Activated naive CD8-positive, alpha-beta T cell treated with anti-CD3 and anti-CD28 coated beads, Interleukin-2, amount 10 ng/mL, durations not matched to agents 7 days and 5 days (primary cell): Measurements from ENCODE around the gene BBX. TPM values are rescaled to one million over a fixed set of nuclear protein-coding genes. Genes with fewer than 3 reads are reported as not detected.
"Not testable (repeated sequence)": the region's sequence is repeated elsewhere in the genome, so short reads cannot be mapped to it uniquely, and the experiment has no call there.

Source experiments
- ATAC-seq: fragments of 150-1000 bp; cut with Tn5 transposase; one replicate; pipeline ENCODE4 v1.10.0; 2021; ENCODE audit warnings: low read depth, moderate library complexity
- POLR2A ChIA-PET: fragments of 350-600 bp; sonication (Branson Sonifier 250); formaldehyde crosslinking; loops from one replicate; lab custom pipeline; 2021; ENCODE audit warnings: antibody characterized with exemption; lab: Charles Lee
- DNase-seq: peaks from one replicate; pipeline ENCODE4 v3.0.0; 2021
- H3K27ac Mint-ChIP-seq: one replicate; pipeline ENCODE4 v1.8.0; 2022; ENCODE audit warnings: mild to moderate bottlenecking, mixed read lengths
- H3K27me3 Mint-ChIP-seq: one replicate; pipeline ENCODE4 v1.8.0; 2022; ENCODE audit warnings: mild to moderate bottlenecking, moderate library complexity, mixed read lengths
- H3K36me3 Mint-ChIP-seq: one replicate; pipeline ENCODE4 v1.8.0; 2021; ENCODE audit warnings: mild to moderate bottlenecking, mixed read lengths
- H3K4me1 Mint-ChIP-seq: one replicate; pipeline ENCODE4 v1.8.0; 2021; ENCODE audit warnings: mixed read lengths
- H3K4me3 Mint-ChIP-seq: one replicate; pipeline ENCODE4 v1.8.0; 2022; ENCODE audit warnings: mild to moderate bottlenecking, moderate library complexity, mixed read lengths
- H3K9me3 Mint-ChIP-seq: one replicate; pipeline ENCODE4 v1.8.0; 2021; ENCODE audit warnings: mixed read lengths
- total RNA-seq, 2 experiments: library from RNA; stranded (reverse); gene quantifications; one replicate each; pipeline ENCODE4 v1.2.3, GENCODE V29; 2021

BBX gene
- total RNA-seq, 2 experiments from 2014 or later, result 53.5 to 55.8 TPM

DNA sequence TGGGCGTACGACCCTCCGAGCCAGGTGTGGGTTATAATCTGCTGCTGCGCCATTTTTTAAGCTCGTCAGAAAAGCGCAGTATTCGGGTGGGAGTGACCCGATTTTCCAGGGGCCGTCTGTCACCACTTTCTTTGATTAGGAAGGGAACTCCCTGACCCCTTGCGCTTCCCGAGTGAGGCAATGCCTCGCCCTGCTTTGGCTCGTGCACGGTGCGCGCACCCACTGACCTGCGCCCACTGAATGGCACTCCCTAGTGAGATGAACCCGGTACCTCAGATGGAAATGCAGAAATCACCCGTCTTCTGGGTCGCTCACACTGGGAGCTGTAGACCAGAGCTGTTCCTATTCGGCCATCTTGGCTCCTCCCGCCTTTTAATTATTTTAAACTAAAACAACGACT lies 175.1 kb downstream of the BBX start:
- DNase-seq, H3K27ac Mint-ChIP-seq, ATAC-seq, H3K36me3 Mint-ChIP-seq, H3K27me3 Mint-ChIP-seq, H3K9me3 Mint-ChIP-seq, H3K4me1 Mint-ChIP-seq, POLR2A ChIA-PET: not testable (repeated sequence)
- H3K4me3 Mint-ChIP-seq, result peak overlapping the region; percentile 64

DNA sequence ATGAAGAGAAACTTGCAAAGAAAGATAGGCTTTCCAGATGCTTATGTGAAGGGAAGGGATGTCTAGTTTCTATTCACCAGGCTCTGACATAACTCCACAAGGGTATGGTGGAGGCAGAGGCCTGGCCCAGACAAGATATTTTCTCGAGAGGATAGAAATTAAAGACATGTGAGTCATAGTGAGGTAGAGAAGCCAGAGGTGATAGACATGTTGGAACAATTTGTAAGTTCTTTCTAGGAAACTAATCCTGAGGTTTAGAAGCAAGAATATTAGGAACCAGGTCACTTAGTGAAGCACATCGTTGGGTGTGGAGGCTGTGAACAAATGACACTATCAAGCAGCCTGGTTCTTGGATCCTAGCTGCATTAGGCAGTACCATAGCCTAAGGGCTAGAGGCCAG lies 176.9 kb downstream of the BBX start:
- no peak for ATAC-seq
- Mint-ChIP-seq H3K36me3 (peaks cover 5% of the 10 kb centered on the region), H3K4me3 (no peak overlapping the region), H3K4me1 (peaks cover 5% of the 10 kb centered on the region), H3K27ac (no peak overlapping the region), H3K27me3 (no peaks in the 10 kb centered on the region), H3K9me3 (peaks cover 1% of the 10 kb centered on the region)
- no peak for DNase-seq
- POLR2A ChIA-PET, result interaction anchor here (0.8 kb wide), 1 partner anchor 11 kb away, joined by 3 read pairs; no protein-coding TSS in a partner anchor

DNA sequence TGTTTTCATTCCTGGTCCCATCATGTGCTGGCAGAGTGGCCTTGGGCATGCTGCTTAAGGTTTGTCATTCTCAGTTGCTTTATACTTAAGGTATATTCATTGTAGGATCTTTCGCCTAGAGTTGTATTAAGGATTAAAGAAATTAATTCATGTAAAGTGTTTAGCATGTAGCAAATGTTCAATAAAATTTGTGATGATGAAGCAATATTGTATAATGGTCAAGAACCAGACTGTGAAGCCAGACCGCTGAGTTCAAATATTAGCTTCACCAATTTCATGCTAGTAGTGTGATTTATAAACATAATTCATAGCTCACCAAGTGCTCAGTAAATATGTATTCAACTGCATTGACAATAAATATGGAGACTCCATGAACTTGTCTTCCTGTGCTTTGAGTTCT lies 178.5 kb downstream of the BBX start:
- Mint-ChIP-seq H3K36me3 (peaks cover 5% of the 10 kb centered on the region), H3K4me3 (no peak overlapping the region), H3K9me3 (no peaks in the 10 kb centered on the region), H3K27me3 (no peaks in the 10 kb centered on the region), H3K27ac (no peak overlapping the region), H3K4me1 (peaks cover 6% of the 10 kb centered on the region)
- DNase-seq (no peak), ATAC-seq (no peak)
- POLR2A ChIA-PET, result no interaction called here

DNA sequence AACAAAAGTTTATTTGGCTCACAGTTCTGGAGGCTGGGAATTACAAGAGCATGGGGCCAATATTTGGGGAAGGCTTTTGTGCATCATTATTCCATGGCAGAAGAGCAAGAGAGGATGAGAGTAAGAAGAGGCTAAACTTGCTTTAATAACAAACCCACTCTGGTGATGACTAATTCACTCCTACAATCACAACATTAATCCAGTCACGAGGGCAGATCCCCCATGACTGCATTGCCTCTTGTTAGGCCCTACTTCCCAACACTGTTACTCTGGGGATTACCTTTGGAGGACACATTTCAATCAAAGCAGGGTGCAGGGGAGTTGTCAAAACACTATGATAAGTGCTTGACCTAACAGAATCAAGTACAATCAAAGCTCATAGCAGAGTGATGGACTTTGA lies 181.7 kb downstream of the BBX start:
- peaks cover 5% of the 10 kb centered on the region for H3K36me3 Mint-ChIP-seq
- no peak overlapping the region for H3K27ac Mint-ChIP-seq
- DNase-seq, result no peak
- H3K9me3 Mint-ChIP-seq, result no peaks in the 10 kb centered on the region
- no peak overlapping the region for H3K4me3 Mint-ChIP-seq
- POLR2A ChIA-PET, result no interaction called here
- H3K4me1 Mint-ChIP-seq, result peaks cover 3% of the 10 kb centered on the region
- H3K27me3 Mint-ChIP-seq, result no peaks in the 10 kb centered on the region
- no peak for ATAC-seq

DNA sequence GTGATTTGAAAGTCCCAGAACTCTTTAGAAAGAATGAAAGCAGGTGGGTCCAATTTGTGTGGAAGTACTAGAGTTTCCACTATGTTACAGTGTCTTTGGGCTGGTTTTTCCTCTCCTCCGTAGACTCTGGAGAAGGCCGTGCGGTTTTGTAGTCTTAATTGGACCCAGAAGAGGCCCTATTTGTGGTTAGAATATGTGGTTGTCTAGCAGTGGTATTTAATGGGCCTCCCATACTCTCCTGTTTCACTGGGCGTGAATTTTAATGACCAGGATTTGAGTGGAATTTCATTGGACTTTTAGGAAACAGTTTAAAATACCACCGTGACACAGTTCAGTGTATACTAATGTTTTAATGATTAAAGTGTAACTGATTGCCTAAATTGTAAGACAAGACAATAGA lies 182.3 kb downstream of the BBX start:
- no peak for ATAC-seq
- POLR2A ChIA-PET, result no interaction called here

DNA sequence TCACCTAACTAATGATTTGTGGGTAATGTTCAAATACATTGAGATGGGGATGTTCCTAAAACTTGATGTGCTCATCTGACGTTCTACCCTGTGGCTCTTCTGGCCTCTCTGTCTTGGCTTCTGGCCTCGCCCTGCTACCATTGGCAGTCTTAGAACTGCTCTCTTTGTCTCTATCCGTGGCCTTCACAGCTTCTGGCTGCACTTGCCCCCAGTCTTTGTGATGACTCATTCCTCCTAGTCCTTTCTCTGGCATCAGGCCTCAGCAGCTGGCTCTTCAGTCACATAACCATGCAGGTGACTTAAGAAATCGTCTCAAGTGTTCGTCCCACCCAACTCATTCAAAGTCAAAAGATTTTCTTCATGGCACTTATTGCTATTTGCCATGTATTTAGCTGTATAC lies 188.1 kb downstream of the BBX start:
- Mint-ChIP-seq H3K4me1 (no peaks in the 10 kb centered on the region), H3K9me3 (no peaks in the 10 kb centered on the region), H3K27me3 (no peaks in the 10 kb centered on the region), H3K4me3 (no peak overlapping the region), H3K27ac (no peak overlapping the region), H3K36me3 (peaks cover 19% of the 10 kb centered on the region)
- ATAC-seq (no peak), DNase-seq (no peak)
- POLR2A ChIA-PET, result no interaction called here

More for the DNA sequence above, 182.3 kb downstream of the BBX start:
- no peaks in the 10 kb centered on the region for H3K9me3 Mint-ChIP-seq
- H3K4me3 Mint-ChIP-seq, result no peak overlapping the region
- no peak for DNase-seq
- peaks cover 4% of the 10 kb centered on the region for H3K36me3 Mint-ChIP-seq
- no peaks in the 10 kb centered on the region for H3K27me3 Mint-ChIP-seq
- H3K4me1 Mint-ChIP-seq, result peaks cover 2% of the 10 kb centered on the region
- H3K27ac Mint-ChIP-seq, result no peak overlapping the region

DNA sequence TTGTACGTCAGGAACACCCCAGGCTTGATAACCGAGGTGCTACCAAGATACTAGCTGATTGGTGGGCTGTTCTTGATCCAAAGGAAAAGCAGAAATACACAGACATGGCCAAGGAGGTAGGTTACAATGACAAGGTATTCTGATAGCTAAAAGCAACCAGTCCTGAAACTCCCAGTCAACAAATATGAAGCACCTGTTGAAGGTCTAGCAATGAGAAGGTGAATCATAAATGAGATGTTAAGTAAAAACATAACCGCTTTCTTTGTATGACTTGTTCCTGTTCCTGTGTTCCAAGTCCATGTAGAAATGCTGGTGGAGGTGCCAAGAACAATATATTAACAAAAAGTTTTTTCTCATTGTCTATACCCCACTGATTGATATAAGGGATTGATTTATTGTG lies 194.0 kb downstream of the BBX start:
- Mint-ChIP-seq H3K4me3 (no peak overlapping the region), H3K36me3 (peaks cover 18% of the 10 kb centered on the region), H3K9me3 (no peaks in the 10 kb centered on the region), H3K27me3 (no peaks in the 10 kb centered on the region), H3K4me1 (no peaks in the 10 kb centered on the region), H3K27ac (no peak overlapping the region)
- POLR2A ChIA-PET, result no interaction called here
- DNase-seq (no peak), ATAC-seq (no peak)

- no peaks in the 10 kb centered on the region for H3K27me3 Mint-ChIP-seq
- ATAC-seq (no peak), DNase-seq (no peak)
- H3K27ac Mint-ChIP-seq, result no peak overlapping the region
- POLR2A ChIA-PET, result no interaction called here
- no peak overlapping the region for H3K4me3 Mint-ChIP-seq
- H3K9me3 Mint-ChIP-seq, result no peaks in the 10 kb centered on the region
- H3K4me1 Mint-ChIP-seq, result no peaks in the 10 kb centered on the region
- H3K36me3 Mint-ChIP-seq, result peaks cover 12% of the 10 kb centered on the region
These were observed 195.8 kb downstream of the BBX start for GRCh38 chr3:107718547-107718946.

- no peaks in the 10 kb centered on the region for H3K27me3 Mint-ChIP-seq
- H3K36me3 Mint-ChIP-seq, result peaks cover 31% of the 10 kb centered on the region
- H3K9me3 Mint-ChIP-seq, result no peaks in the 10 kb centered on the region
- H3K4me1 Mint-ChIP-seq, result no peaks in the 10 kb centered on the region
- no peak overlapping the region for H3K4me3 Mint-ChIP-seq
- POLR2A ChIA-PET, result interaction anchor here (0.7 kb wide), 1 partner anchor 10 kb away, joined by 3 read pairs; no protein-coding TSS in a partner anchor
- ATAC-seq (no peak), DNase-seq (no peak)
- no peak overlapping the region for H3K27ac Mint-ChIP-seq
These were observed 204.3 kb downstream of the BBX start for GRCh38 chr3:107727102-107727501.

GRCh38 chr3:107729686-107730085 lies 206.9 kb downstream of the BBX start:
- DNase-seq, result no peak
- Mint-ChIP-seq H3K27me3 (no peaks in the 10 kb centered on the region), H3K9me3 (no peaks in the 10 kb centered on the region), H3K4me3 (no peak overlapping the region), H3K4me1 (no peaks in the 10 kb centered on the region), H3K36me3 (peaks cover 25% of the 10 kb centered on the region), H3K27ac (no peak overlapping the region)
- POLR2A ChIA-PET, result interaction anchor here (0.7 kb wide), 1 partner anchor 66 kb away, joined by 3 read pairs; no protein-coding TSS in a partner anchor
- ATAC-seq, result no peak

GRCh38 chr3:107734317-107734716 lies 211.6 kb downstream of the BBX start:
- Mint-ChIP-seq H3K27me3 (no peaks in the 10 kb centered on the region), H3K4me3 (no peak overlapping the region), H3K36me3 (peaks cover 11% of the 10 kb centered on the region), H3K9me3 (no peaks in the 10 kb centered on the region), H3K4me1 (no peaks in the 10 kb centered on the region), H3K27ac (no peak overlapping the region)
- DNase-seq (no peak), ATAC-seq (no peak)
- POLR2A ChIA-PET, result no interaction called here

DNA sequence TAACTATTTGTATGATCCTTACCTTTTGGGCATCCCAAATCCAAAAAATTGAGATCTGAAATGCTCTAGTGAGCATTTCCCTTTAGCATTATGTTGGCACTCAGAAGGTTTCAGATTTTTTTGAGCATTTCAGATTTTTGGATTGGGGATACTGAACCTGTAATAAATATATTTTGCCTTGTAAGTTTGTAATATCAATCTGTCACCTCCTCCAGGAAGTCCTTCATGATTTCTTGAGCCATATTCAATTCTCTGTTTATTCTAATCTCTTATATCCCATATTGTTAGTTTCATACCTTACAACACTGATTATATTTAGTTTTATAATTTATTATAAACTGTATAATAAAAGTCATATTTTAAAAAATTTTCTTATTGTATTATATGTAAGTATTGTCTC lies 215.2 kb downstream of the BBX start:
- DNase-seq (no peak), ATAC-seq (no peak)
- H3K27me3 Mint-ChIP-seq, result no peaks in the 10 kb centered on the region
- H3K27ac Mint-ChIP-seq, result no peak overlapping the region
- H3K4me1 Mint-ChIP-seq, result no peaks in the 10 kb centered on the region
- H3K36me3 Mint-ChIP-seq, result peaks cover 2% of the 10 kb centered on the region
- H3K9me3 Mint-ChIP-seq, result no peaks in the 10 kb centered on the region
- POLR2A ChIA-PET, result interaction anchor here (0.7 kb wide), 1 partner anchor 11 kb away, joined by 3 read pairs; no protein-coding TSS in a partner anchor
- no peak overlapping the region for H3K4me3 Mint-ChIP-seq

DNA sequence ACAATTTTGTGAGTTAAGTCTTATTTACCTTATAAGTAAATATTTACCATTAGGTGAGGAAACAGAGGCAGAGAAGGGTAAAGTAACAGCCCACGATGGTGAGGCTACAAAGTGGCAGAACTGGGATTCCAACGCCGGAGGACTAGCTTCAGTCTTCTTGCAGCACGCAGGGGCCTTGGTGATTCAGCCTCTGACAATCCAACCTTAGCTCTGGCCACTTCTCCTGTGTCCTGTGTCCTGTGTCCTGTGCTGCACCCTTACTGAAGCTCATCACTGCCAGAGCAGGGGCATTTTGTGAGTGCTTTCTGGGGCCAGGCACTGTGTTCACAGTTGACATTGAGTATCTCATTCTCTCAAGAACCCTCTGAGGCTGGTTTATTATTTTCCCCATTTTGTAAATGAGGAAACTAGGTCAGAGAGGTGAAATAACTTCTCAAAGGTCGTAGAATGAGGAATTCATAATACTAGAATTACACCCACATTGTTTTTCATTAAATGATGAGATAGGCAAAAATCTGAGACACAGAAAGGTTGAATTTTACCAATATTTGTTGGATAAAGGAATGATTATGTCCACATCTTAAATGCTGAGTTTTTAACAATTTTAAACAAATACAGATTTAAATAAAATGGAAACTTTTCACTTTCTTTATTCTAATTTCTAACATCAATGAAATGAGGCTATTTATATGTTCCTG lies 215.9 kb downstream of the BBX start:
- no peak overlapping the region for H3K4me3 Mint-ChIP-seq

GRCh38 chr3:107739227-107739626 lies 216.5 kb downstream of the BBX start:
- DNase-seq (no peak), ATAC-seq (no peak)
- no peak overlapping the region for H3K27ac Mint-ChIP-seq
- no peaks in the 10 kb centered on the region for H3K4me1 Mint-ChIP-seq
- no peaks in the 10 kb centered on the region for H3K36me3 Mint-ChIP-seq
- H3K27me3 Mint-ChIP-seq, result no peaks in the 10 kb centered on the region
- POLR2A ChIA-PET, result no interaction called here
- no peaks in the 10 kb centered on the region for H3K9me3 Mint-ChIP-seq
- H3K4me3 Mint-ChIP-seq, result no peak overlapping the region

More for the DNA sequence above, 215.9 kb downstream of the BBX start:
- POLR2A ChIA-PET, result no interaction called here
- H3K27ac Mint-ChIP-seq, result no peak overlapping the region
- ATAC-seq, result no peak
- peaks cover 2% of the 10 kb centered on the region for H3K36me3 Mint-ChIP-seq
- no peak for DNase-seq
- H3K4me1 Mint-ChIP-seq, result no peaks in the 10 kb centered on the region
- H3K9me3 Mint-ChIP-seq, result no peaks in the 10 kb centered on the region
- H3K27me3 Mint-ChIP-seq, result no peaks in the 10 kb centered on the region
